ENCODE results near the gene ARFGAP3.

DNA sequence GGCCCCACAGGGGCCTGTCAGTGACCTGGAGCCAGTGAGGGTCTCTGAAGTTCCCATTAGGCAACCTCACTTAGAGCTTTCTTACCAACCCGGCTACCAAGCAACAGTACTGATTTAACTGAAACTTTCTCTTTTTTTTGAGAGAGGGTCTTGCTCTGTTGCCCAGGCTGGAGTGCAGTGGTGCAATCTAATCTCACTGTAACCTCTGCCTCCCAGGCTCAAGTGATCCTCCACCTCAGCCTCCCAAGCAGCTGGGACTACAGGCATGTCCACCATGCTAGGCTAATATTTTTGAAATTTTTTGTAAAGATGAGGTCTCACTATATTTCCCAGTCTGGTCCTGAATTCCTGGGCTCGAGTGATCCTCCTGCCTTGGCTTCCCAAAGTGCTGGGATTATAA lies 42.5 kb downstream of the ARFGAP3 start:
- TF ChIP-seq, protein P1, sequence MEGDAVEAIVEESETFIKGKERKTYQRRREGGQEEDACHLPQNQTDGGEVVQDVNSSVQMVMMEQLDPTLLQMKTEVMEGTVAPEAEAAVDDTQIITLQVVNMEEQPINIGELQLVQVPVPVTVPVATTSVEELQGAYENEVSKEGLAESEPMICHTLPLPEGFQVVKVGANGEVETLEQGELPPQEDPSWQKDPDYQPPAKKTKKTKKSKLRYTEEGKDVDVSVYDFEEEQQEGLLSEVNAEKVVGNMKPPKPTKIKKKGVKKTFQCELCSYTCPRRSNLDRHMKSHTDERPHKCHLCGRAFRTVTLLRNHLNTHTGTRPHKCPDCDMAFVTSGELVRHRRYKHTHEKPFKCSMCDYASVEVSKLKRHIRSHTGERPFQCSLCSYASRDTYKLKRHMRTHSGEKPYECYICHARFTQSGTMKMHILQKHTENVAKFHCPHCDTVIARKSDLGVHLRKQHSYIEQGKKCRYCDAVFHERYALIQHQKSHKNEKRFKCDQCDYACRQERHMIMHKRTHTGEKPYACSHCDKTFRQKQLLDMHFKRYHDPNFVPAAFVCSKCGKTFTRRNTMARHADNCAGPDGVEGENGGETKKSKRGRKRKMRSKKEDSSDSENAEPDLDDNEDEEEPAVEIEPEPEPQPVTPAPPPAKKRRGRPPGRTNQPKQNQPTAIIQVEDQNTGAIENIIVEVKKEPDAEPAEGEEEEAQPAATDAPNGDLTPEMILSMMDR (IDR thresholded peaks at IDR 0.05), result no peak
- no peak for TF ChIP-seq EP300 (IDR thresholded peaks at IDR 0.05)
- TF ChIP-seq POLR2AphosphoS5 (IDR thresholded peaks at IDR 0.05), result no peak
- no peak for TF ChIP-seq POLR2A (IDR thresholded peaks at IDR 0.05)

Measured in sigmoid colon (tissue), 4 donors.